Sigmoid colon (tissue), 4 donors: ENCODE data around the gene IPO7.

Experiments used
- CTCF ChIP-seq, 4 experiments: fragments of 450-650 bp in 3 of 4; fragments of 200-600 bp in 1 of 4; IDR thresholded peaks; one replicate each; pipeline ENCODE4 v1.5.1; 2016 to 2019; ENCODE audit warnings: antibody characterized with exemption in 4 of 4, mild to moderate bottlenecking in 3 of 4, moderate library complexity in 2 of 4
- EP300 ChIP-seq, 4 donors: sonication (generic); formaldehyde crosslinking; IDR thresholded peaks; one replicate each; pipeline ENCODE4 v1.6.1; 2017; ENCODE audit warnings: antibody characterized with exemption in 4 of 4
- POLR2A ChIP-seq, 2 donors: fragments of 450-650 bp; IDR thresholded peaks; one replicate each; pipeline ENCODE4 v1.6.1; 2016; ENCODE audit warnings: antibody characterized with exemption in 2 of 2, mild to moderate bottlenecking in 2 of 2, moderate library complexity in 2 of 2

- TF ChIP-seq CTCF (IDR thresholded peaks at IDR 0.05) (no peak), POLR2A (IDR thresholded peaks at IDR 0.05) (no peak), EP300 (IDR thresholded peaks at IDR 0.05) (no peak)
These were observed 104.8 kb downstream of the IPO7 start for GRCh38 chr11:9489080-9489765.
